H9 (cell line): ENCODE results near the gene TRAPPC8. TPM values are rescaled to one million over a fixed set of nuclear protein-coding genes. Genes with fewer than 3 reads are reported as not detected.

Experiments
- DNase-seq: peaks from one replicate; pipeline ENCODE4 v3.0.0-alpha.2; 2017
- H2AFZ ChIP-seq: one replicate; pipeline ENCODE4 v1.6.1; 2013; ENCODE audit warnings: mild to moderate bottlenecking, low read length, control low read depth, moderate library complexity
- H2AK5ac ChIP-seq: 2 replicates; pipeline ENCODE4 v1.6.1; 2013; ENCODE audit warnings: low read length, control low read depth, mixed read lengths; ENCODE audit not compliant: insufficient read length
- H2BK120ac ChIP-seq: one replicate; pipeline ENCODE4 v1.6.1; 2013; ENCODE audit warnings: low read depth, mild to moderate bottlenecking, low read length, control low read depth, inconsistent platforms; ENCODE audit not compliant: poor library complexity, severe bottlenecking
- H2BK12ac ChIP-seq: 2 replicates; pipeline ENCODE4 v1.6.1; 2013; ENCODE audit warnings: low read length, control low read depth, mixed read lengths, low read depth; ENCODE audit not compliant: insufficient read length
- H2BK15ac ChIP-seq: 2 replicates; pipeline ENCODE4 v1.6.1; 2013; ENCODE audit warnings: low read depth, low read length, control low read depth
- H2BK20ac ChIP-seq: one replicate; pipeline ENCODE4 v1.6.1; 2013; ENCODE audit warnings: low read depth, mild to moderate bottlenecking, low read length, control low read depth, inconsistent platforms; ENCODE audit not compliant: poor library complexity, severe bottlenecking
- H2BK5ac ChIP-seq: 2 replicates; pipeline ENCODE4 v1.6.1; 2013; ENCODE audit warnings: low read length, control low read depth, mixed read lengths; ENCODE audit not compliant: insufficient read length
- H3K14ac ChIP-seq: 2 replicates; pipeline ENCODE4 v1.6.1; 2013; ENCODE audit warnings: low read length, control low read depth; ENCODE audit not compliant: insufficient read depth
- H3K18ac ChIP-seq: 2 replicates; pipeline ENCODE4 v1.6.1; 2013; ENCODE audit warnings: low read depth, mild to moderate bottlenecking, mixed read lengths, low read length, control low read depth; ENCODE audit not compliant: insufficient read length
- H3K23ac ChIP-seq: 2 replicates; pipeline ENCODE4 v1.6.1; 2013; ENCODE audit warnings: low read length, control low read depth, mixed read lengths, low read depth; ENCODE audit not compliant: insufficient read length
- H3K23me2 ChIP-seq: 2 replicates; pipeline ENCODE4 v1.6.1; 2013; ENCODE audit warnings: low read depth, mild to moderate bottlenecking, mixed read lengths, low read length, control low read depth; ENCODE audit not compliant: insufficient read length, poor library complexity, severe bottlenecking
- H3K27ac ChIP-seq: 2 replicates; pipeline ENCODE4 v1.5.1; 2013; ENCODE audit warnings: low read length, control low read depth, mixed read lengths, low read depth; ENCODE audit not compliant: insufficient read length
- H3K27me3 ChIP-seq: 2 replicates; pipeline ENCODE4 v1.6.1; 2013; ENCODE audit warnings: low read length, control low read depth, inconsistent platforms; ENCODE audit not compliant: insufficient read depth
- H3K4ac ChIP-seq: 2 replicates; pipeline ENCODE4 v1.6.1; 2013; ENCODE audit warnings: low read depth, mild to moderate bottlenecking, control low read depth, inconsistent platforms, low read length, moderate library complexity
- H3K4me1 ChIP-seq: 2 replicates; pipeline ENCODE4 v1.6.1; 2013; ENCODE audit warnings: low read length, control low read depth, inconsistent platforms; ENCODE audit not compliant: insufficient read depth
- H3K4me2 ChIP-seq: 2 replicates; pipeline ENCODE4 v1.6.1; 2013; ENCODE audit warnings: low read length, control low read depth, mixed read lengths; ENCODE audit not compliant: insufficient read length, insufficient read depth
- H3K56ac ChIP-seq: 2 replicates; pipeline ENCODE4 v1.6.1; 2013; ENCODE audit warnings: low read depth, mild to moderate bottlenecking, mixed read lengths, low read length, control low read depth; ENCODE audit not compliant: insufficient read length
- H3K79me1 ChIP-seq: 2 replicates; pipeline ENCODE4 v1.6.1; 2013; ENCODE audit warnings: low read depth, mild to moderate bottlenecking, moderate library complexity, low read length, control low read depth, inconsistent platforms; ENCODE audit not compliant: insufficient read depth, poor library complexity, severe bottlenecking
- H3K79me2 ChIP-seq: 2 replicates; pipeline ENCODE4 v1.6.1; 2013; ENCODE audit warnings: low read length, control low read depth, inconsistent platforms; ENCODE audit not compliant: insufficient read depth
- H3K9ac ChIP-seq: 2 replicates; pipeline ENCODE4 v1.6.1; 2013; ENCODE audit warnings: low read length, control low read depth, mixed read lengths; ENCODE audit not compliant: insufficient read length; ENCODE audit errors: extremely low read depth
- H3K9me3 ChIP-seq: one replicate; pipeline ENCODE4 v1.6.1; 2013; ENCODE audit warnings: low read depth, low read length, inconsistent platforms; ENCODE audit not compliant: control insufficient read depth
- H3T11ph ChIP-seq: one replicate; pipeline ENCODE4 v1.6.1; 2013; ENCODE audit warnings: mild to moderate bottlenecking, low read length, control low read depth, inconsistent platforms
- H4K20me1 ChIP-seq: one replicate; pipeline ENCODE4 v1.6.1; 2013; ENCODE audit not compliant: control insufficient read depth, insufficient read length, insufficient read depth
- H4K5ac ChIP-seq: 2 replicates; pipeline ENCODE4 v1.6.1; 2013; ENCODE audit warnings: low read depth, mild to moderate bottlenecking, mixed read lengths, low read length, control low read depth; ENCODE audit not compliant: insufficient read length
- H4K8ac ChIP-seq: replicated peaks from 2 replicates; pipeline ENCODE4 v1.6.1; 2013; ENCODE audit warnings: low read length, control low read depth, mixed read lengths, low read depth; ENCODE audit not compliant: insufficient read length
- H4K91ac ChIP-seq: 2 replicates; pipeline ENCODE4 v1.6.1; 2013; ENCODE audit warnings: low read depth, mild to moderate bottlenecking, moderate library complexity, mixed read lengths, low read length, control low read depth; ENCODE audit not compliant: insufficient read length
- H3K27ac Mint-ChIP-seq, 3 experiments: 2 replicates in 2 of 3; 3 replicates in 1 of 3; pipeline ENCODE4 v1.8.0; 2020 to 2021; ENCODE audit warnings: mixed read lengths in 3 of 3, mild to moderate bottlenecking in 1 of 3, moderate library complexity in 1 of 3
- H3K27me3 Mint-ChIP-seq: 2 replicates; pipeline ENCODE4 v1.8.0; 2021; ENCODE audit warnings: low read depth, mild to moderate bottlenecking, moderate library complexity, mixed read lengths
- H3K36me3 Mint-ChIP-seq, 3 experiments: 2 replicates in 2 of 3; 3 replicates in 1 of 3; pipeline ENCODE4 v1.8.0; 2020 to 2021; ENCODE audit warnings: low read depth in 3 of 3, mixed read lengths in 3 of 3; ENCODE audit not compliant: insufficient read depth in 1 of 3
- H3K4me1 Mint-ChIP-seq, 2 experiments: 2 replicates each; pipeline ENCODE4 v1.8.0; 2020; ENCODE audit warnings: mixed read lengths in 2 of 2
- H3K4me3 Mint-ChIP-seq, 2 experiments: 2 replicates in 1 of 2; 3 replicates in 1 of 2; pipeline ENCODE4 v1.8.0; 2020 to 2021; ENCODE audit warnings: mild to moderate bottlenecking in 2 of 2, mixed read lengths in 2 of 2, moderate library complexity in 1 of 2
- H3K9me3 Mint-ChIP-seq, 2 experiments: 2 replicates in 1 of 2; 3 replicates in 1 of 2; pipeline ENCODE4 v1.8.0; 2020; ENCODE audit warnings: mild to moderate bottlenecking in 2 of 2, mixed read lengths in 2 of 2, moderate library complexity in 1 of 2
- WGBS: extraction: QIAGEN DNeasy Blood & Tissue Kit; methylation state at CpG from one replicate; pipeline ENCODE4 v1.1.7; 2013; ENCODE audit warnings: missing lambda C conversion rate, low lambda C conversion rate, mixed read lengths; ENCODE audit not compliant: insufficient read length; ENCODE audit errors: extremely low coverage; 5-methylcytosine and 5-hydroxymethylcytosine counted together
- total RNA-seq: library from RNA; stranded (reverse); gene quantifications from 2 replicates; pipeline ENCODE4 v1.2.1, GENCODE V29; 2021
- TF ChIP-seq, protein P1 (sequence below): fragments of 200-600 bp; sonication (generic); conservative IDR thresholded peaks from 3 replicates; pipeline ENCODE4 v1.8.0; 2021; ENCODE audit warnings: antibody characterized with exemption, mild to moderate bottlenecking

TRAPPC8 gene
- total RNA-seq, 1 experiment from 2014 or later, result 40.4 TPM

DNA sequence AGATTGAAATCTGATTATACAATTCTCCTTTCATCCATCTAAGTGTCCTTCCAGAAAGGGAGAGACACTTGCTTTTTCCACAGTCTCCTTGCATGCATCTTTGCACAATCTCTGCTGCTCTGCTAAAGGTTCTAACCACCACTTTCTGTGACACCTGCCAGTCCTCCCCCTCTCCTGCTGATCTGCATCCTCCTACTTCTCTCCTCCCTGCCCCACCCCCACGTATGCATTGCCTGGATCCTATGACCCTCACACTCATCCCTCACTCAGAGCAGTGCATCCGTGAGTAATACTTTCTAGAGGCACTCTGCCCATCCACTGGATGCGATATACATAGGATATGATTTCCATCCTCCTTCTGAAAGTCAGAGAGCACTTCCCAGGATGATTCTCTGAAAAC is 27.7 kb upstream of the TRAPPC8 start:
- Histone ChIP-seq H2AFZ (no peak overlapping the region), H3K79me2 (no peaks in the 10 kb centered on the region), H3K27ac (no peak overlapping the region), H3K23ac (no peak overlapping the region), H4K5ac (no peak overlapping the region), H2BK5ac (no peak overlapping the region), H4K91ac (no peak overlapping the region), H2AK5ac (no peak overlapping the region), H3K56ac (no peak overlapping the region), H3K14ac (no peak overlapping the region), H2BK12ac (no peak overlapping the region), H4K20me1 (no peaks in the 10 kb centered on the region), H3K4ac (no peak overlapping the region), H3T11ph (no peak overlapping the region), H3K9ac (no peak overlapping the region), H3K4me2 (no peak overlapping the region), H3K4me1 (peaks cover 3% of the 10 kb centered on the region; the same call in 1 of the 2 replicates), H2BK20ac (no peak overlapping the region), H4K8ac (no peak overlapping the region), H2BK120ac (no peak overlapping the region), H2BK15ac (no peak overlapping the region), H3K18ac (no peak overlapping the region), H3K9me3 (peaks cover 6% of the 10 kb centered on the region), H3K79me1 (no peaks in the 10 kb centered on the region), H3K23me2 (no peaks in the 10 kb centered on the region), H3K27me3 (no peaks in the 10 kb centered on the region)
- H3K4me3 Mint-ChIP-seq, result no peak overlapping the region
- H3K27ac Mint-ChIP-seq, result no peak overlapping the region
- peaks cover 21 to 28% of the 10 kb centered on the region in 2 experiments for H3K9me3 Mint-ChIP-seq
- no CpG with 5 or more reads among the region's 3 CpGs for WGBS
- peaks cover 3% of the 10 kb centered on the region; the same call in 1 of the 2 replicates for H3K27me3 Mint-ChIP-seq
- DNase-seq, result no peak
- H3K4me1 Mint-ChIP-seq, result peaks cover 4% of the 10 kb centered on the region in 2 experiments
- TF ChIP-seq, protein P1, sequence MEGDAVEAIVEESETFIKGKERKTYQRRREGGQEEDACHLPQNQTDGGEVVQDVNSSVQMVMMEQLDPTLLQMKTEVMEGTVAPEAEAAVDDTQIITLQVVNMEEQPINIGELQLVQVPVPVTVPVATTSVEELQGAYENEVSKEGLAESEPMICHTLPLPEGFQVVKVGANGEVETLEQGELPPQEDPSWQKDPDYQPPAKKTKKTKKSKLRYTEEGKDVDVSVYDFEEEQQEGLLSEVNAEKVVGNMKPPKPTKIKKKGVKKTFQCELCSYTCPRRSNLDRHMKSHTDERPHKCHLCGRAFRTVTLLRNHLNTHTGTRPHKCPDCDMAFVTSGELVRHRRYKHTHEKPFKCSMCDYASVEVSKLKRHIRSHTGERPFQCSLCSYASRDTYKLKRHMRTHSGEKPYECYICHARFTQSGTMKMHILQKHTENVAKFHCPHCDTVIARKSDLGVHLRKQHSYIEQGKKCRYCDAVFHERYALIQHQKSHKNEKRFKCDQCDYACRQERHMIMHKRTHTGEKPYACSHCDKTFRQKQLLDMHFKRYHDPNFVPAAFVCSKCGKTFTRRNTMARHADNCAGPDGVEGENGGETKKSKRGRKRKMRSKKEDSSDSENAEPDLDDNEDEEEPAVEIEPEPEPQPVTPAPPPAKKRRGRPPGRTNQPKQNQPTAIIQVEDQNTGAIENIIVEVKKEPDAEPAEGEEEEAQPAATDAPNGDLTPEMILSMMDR, result no peak
- H3K36me3 Mint-ChIP-seq, result peaks cover 11 to 18% (median 15%) of the 10 kb centered on the region in 3 experiments
